Measurements from ENCODE around the gene ICAM2. TPM values are rescaled to one million over a fixed set of nuclear protein-coding genes. Genes with fewer than 3 reads are reported as not detected.

The ICAM2 gene
- total RNA-seq, 4 donors from 2014 or later, result 6.4 to 24.3 (median 9.3) TPM; not detected in 1

DNA sequence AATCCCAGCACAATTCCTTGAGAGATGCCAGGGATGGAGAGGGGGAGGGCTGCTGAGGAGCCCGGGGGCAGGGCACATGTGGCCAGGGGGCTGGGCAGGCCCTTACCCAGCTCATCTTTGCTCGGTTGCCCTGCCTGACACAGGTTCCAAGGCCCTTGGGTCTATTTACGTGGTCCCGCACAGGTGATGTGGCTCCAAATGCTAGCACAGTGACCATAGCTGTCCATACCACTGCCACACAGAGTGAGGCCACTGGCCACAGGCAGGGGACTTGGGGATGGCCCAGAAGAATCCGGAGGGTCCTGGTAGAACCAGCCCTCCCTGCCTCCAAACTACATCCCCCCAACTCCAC, 32.3 kb downstream of the ICAM2 start:
- WGBS, 2 donors (ENCODE audit: low coverage in 1 of 2), result 72% methylated on average over 5 of the region's 5 CpGs; no CpG with 5 or more reads in 1 of the 2 donors
- H3K27ac ChIP-seq, result no peak overlapping the region
- in situ Hi-C loops (cut with MboI; ENCODE audit: low pct_ligation_motif_present in 1 of 4, low pct_unique_long_range_greater_than_20kb in 1 of 4, low sequenced_read_pairs in 3 of 4), result no loop called here

DNA sequence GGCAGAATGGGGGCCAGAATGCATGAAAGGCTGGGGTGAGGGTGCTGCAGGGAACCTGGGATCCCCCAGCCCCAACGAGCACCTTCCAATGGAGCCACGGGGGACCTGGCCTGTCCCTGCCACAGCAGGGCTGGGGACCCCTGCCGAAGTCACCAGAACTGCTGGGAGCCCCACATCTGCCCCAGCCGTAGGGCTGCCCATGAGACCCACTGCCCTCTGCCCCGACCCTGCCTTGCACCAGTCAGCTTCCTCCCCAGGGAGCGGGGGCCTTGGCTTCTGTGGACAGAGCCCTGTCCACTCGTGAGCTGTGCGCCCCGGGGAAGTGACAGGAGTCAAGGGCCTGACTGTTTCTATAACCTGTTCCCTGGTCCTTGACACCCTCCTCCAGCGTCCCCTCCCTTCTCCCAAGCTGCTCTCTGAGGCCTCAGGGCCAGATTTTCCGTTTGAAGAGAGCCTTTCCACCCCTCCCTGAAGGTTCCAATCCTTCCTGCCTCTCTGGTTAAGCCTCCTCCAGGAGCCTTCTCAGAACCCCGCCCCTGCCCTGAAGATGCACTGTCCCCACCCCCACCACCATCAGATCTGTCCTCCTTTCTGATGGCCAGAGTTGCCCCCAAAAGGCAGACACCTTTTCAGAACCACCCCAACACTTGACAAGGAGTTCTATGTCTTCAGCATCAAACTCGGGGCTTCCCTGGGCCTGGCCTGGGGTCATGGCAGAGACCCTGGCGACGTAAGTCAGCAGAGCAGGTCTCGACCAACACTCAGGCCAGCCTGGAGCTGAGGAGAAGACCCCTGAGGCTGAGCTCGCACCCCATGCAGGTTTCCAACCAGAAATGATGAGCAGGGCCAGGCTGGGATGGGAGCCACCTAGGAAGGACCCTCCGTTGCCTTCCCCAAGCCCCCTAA, 33.0 kb downstream of the ICAM2 start:
- no peaks in the 10 kb centered on the region for H3K9me3 ChIP-seq
- peaks cover 19% of the 10 kb centered on the region for H3K27me3 ChIP-seq
- no peak for DNase-seq
- 70% methylated on average over 16 of the region's 18 CpGs; no CpG with 5 or more reads in 1 of the 2 donors for WGBS, 2 donors (ENCODE audit: low coverage in 1 of 2)
- in situ Hi-C loops (cut with MboI; ENCODE audit: low pct_ligation_motif_present in 1 of 4, low pct_unique_long_range_greater_than_20kb in 1 of 4, low sequenced_read_pairs in 3 of 4) (no loop called here), intact Hi-C loops (cut with DNase I; ENCODE audit: low total_unique reads) (no loop called here)
- no peak overlapping the region for H3K27ac ChIP-seq
- no peaks in the 10 kb centered on the region for H3K36me3 ChIP-seq
- H3K4me3 ChIP-seq, result no peak overlapping the region
- peaks cover 3 to 30% (median 8%) of the 10 kb centered on the region in 4 donors for H3K4me1 ChIP-seq
- TF ChIP-seq POLR2AphosphoS5 (IDR thresholded peaks at IDR 0.05), result no peak
- no peak for TF ChIP-seq EP300 (IDR thresholded peaks at IDR 0.05; ENCODE audit: low read depth)
- TF ChIP-seq POLR2A (IDR thresholded peaks at IDR 0.05), result no peak
- TF ChIP-seq, protein P1, sequence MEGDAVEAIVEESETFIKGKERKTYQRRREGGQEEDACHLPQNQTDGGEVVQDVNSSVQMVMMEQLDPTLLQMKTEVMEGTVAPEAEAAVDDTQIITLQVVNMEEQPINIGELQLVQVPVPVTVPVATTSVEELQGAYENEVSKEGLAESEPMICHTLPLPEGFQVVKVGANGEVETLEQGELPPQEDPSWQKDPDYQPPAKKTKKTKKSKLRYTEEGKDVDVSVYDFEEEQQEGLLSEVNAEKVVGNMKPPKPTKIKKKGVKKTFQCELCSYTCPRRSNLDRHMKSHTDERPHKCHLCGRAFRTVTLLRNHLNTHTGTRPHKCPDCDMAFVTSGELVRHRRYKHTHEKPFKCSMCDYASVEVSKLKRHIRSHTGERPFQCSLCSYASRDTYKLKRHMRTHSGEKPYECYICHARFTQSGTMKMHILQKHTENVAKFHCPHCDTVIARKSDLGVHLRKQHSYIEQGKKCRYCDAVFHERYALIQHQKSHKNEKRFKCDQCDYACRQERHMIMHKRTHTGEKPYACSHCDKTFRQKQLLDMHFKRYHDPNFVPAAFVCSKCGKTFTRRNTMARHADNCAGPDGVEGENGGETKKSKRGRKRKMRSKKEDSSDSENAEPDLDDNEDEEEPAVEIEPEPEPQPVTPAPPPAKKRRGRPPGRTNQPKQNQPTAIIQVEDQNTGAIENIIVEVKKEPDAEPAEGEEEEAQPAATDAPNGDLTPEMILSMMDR (IDR thresholded peaks at IDR 0.05), result no peak

More for the DNA sequence above, 32.3 kb downstream of the ICAM2 start:
- H3K9me3 ChIP-seq, result no peaks in the 10 kb centered on the region
- H3K4me1 ChIP-seq, result peaks cover 3 to 30% (median 8%) of the 10 kb centered on the region in 4 donors
- no peak for DNase-seq
- H3K36me3 ChIP-seq, result no peaks in the 10 kb centered on the region
- no peak overlapping the region for H3K4me3 ChIP-seq
- H3K27me3 ChIP-seq, result peaks cover 20% of the 10 kb centered on the region
- TF ChIP-seq EP300 (IDR thresholded peaks at IDR 0.05; ENCODE audit: low read depth) (no peak), POLR2A (IDR thresholded peaks at IDR 0.05) (no peak), POLR2AphosphoS5 (IDR thresholded peaks at IDR 0.05) (no peak)
- TF ChIP-seq, protein P1 (IDR thresholded peaks at IDR 0.05), result no peak
- intact Hi-C loops (cut with DNase I; ENCODE audit: low total_unique reads), result no loop called here

DNA sequence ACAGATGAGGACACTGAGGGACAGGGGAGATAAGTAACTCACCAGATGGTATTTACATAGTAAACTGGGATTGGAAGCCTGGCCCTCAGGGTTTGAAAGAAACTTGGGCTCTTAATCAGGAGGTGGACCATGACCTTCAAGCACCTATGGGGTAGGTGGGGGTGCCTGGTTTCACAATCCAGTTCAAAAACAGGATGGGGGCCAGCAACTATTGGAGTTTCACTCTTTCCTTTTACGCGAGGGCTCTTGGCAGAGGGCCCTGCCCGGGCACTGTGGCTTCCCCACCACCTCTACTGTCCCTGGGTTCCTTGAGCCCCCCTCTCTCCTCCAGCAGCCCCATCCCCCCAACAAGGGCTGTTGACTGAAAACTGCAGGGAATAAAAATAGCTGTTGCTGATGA, 33.6 kb downstream of the ICAM2 start:
- WGBS, 2 donors (ENCODE audit: low coverage in 1 of 2), result 60% methylated on average over 3 of the region's 3 CpGs; no CpG with 5 or more reads in 1 of the 2 donors
- Histone ChIP-seq H3K4me1 (peaks cover 3 to 30% (median 8%) of the 10 kb centered on the region in 4 donors), H3K27me3 (peaks cover 12% of the 10 kb centered on the region), H3K36me3 (no peaks in the 10 kb centered on the region), H3K9me3 (no peaks in the 10 kb centered on the region), H3K27ac (no peak overlapping the region), H3K4me3 (no peak overlapping the region)
- in situ Hi-C loops (cut with MboI; ENCODE audit: low pct_ligation_motif_present in 1 of 4, low pct_unique_long_range_greater_than_20kb in 1 of 4, low sequenced_read_pairs in 3 of 4), result no loop called here
- DNase-seq, result no peak
- TF ChIP-seq POLR2A (IDR thresholded peaks at IDR 0.05) (no peak), EP300 (IDR thresholded peaks at IDR 0.05; ENCODE audit: low read depth) (no peak), POLR2AphosphoS5 (IDR thresholded peaks at IDR 0.05) (no peak)
- TF ChIP-seq, protein P1 (IDR thresholded peaks at IDR 0.05), result no peak
- intact Hi-C loops (cut with DNase I; ENCODE audit: low total_unique reads), result no loop called here

DNA sequence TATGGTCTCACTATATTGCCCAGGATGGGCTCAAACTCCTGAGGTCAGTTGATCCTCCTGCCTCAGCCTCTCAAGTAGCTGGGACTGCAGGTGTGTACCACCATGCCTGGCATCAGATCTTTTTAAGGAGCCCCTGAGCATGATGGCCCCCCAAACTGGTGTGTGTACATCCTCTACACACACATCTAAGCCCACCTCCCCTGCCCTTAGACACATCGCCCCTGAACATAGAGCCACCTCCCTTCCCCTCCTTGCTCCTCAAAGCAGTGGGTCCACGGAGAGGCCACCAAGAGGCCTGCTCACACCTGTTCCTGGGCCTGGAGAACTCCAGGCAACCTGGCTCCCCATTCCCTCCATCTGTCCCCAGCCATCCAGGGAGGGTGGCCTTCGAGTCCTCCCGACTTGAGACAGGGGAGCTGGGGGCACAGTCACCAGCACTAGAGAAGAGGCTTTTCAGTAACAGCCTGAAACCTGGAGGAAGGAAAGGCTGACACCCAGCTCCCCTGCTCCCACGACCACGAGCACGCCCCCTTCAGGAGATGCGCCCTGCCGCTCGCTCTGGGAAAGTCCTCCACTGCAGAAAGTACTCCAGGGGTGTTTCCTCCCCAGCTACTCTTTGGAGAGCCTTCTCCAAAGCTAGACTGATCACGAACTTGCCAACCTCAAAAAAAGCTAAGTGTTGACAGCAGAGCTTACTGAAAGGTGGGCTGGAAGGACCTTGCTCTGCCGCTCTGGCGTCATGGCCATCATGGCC, 34.9 kb downstream of the ICAM2 start:
- 78% methylated on average over 13 of the region's 13 CpGs; no CpG with 5 or more reads in 1 of the 2 donors for WGBS, 2 donors (ENCODE audit: low coverage in 1 of 2)
- TF ChIP-seq, protein P1 (IDR thresholded peaks at IDR 0.05), result no peak
- TF ChIP-seq POLR2AphosphoS5 (IDR thresholded peaks at IDR 0.05), result no peak
- TF ChIP-seq EP300 (IDR thresholded peaks at IDR 0.05; ENCODE audit: low read depth), result no peak
- no peak for TF ChIP-seq POLR2A (IDR thresholded peaks at IDR 0.05)
- peak overlapping the region in 3 of 4 donors; percentile 43 to 58 (median 48) for H3K27ac ChIP-seq
- H3K4me3 ChIP-seq, result no peak overlapping the region
- intact Hi-C loops (cut with DNase I; ENCODE audit: low total_unique reads), result no loop called here
- no peaks in the 10 kb centered on the region for H3K9me3 ChIP-seq
- in situ Hi-C loops (cut with MboI; ENCODE audit: low pct_ligation_motif_present in 1 of 4, low pct_unique_long_range_greater_than_20kb in 1 of 4, low sequenced_read_pairs in 3 of 4), result no loop called here
- peaks cover 3 to 31% (median 8%) of the 10 kb centered on the region in 4 donors for H3K4me1 ChIP-seq
- DNase-seq, result no peak
- H3K36me3 ChIP-seq, result no peaks in the 10 kb centered on the region
- H3K27me3 ChIP-seq, result peaks cover under 1% of the 10 kb centered on the region
